UCSD-AML1 (cell line): ENCODE data around the gene ADSS2.
"Not testable (repeated sequence)": the region's sequence is repeated elsewhere in the genome, so short reads cannot be mapped to it uniquely, and the experiment has no call there.

Experiments
- DNase-seq: peaks from one replicate; lab custom pipeline; 2025; ENCODE audit not compliant: unreplicated experiment; lab: John Stamatoyannopoulos, UW

The ADSS2 gene

DNA sequence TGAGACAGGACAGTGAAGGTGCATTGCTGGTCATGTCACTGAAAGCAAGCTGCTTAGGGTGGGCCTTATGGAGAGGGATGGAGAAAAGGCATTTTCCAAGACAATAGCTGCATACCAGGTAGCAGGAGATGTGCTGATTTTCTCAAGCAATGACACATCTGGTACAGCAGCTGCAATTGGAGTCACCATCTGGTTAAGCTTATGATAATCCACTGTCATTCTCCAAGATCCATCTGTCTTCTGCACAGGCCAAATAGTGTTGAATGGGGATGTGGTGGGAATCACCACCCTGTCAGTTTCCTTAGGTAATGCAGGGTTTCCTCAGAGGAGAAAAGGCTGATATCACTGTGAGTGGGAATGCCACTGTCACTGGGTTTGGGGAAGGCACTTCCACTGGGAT is 54.6 kb downstream of the ADSS2 start:
- no peak for DNase-seq

DNA sequence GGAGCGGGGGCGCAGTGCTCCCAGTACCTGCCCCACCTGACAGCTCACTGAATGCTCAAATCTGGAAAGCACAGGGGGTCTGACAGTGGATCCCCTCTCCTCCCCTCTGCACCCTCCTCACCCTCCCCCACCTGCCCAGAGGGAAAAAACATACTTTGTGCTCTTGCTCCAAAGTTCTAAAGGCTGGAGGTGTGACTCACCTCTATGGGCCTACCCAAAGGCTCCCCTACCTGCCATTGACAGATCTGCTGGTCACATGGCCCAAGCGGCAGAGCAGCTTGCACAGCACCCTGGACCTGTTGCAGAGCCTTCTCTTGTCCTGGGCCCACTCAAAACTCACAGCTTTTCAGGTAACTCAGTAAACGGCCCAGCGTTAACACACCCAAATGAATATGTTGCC is 55.7 kb downstream of the ADSS2 start:
- DNase-seq = no peak

DNA sequence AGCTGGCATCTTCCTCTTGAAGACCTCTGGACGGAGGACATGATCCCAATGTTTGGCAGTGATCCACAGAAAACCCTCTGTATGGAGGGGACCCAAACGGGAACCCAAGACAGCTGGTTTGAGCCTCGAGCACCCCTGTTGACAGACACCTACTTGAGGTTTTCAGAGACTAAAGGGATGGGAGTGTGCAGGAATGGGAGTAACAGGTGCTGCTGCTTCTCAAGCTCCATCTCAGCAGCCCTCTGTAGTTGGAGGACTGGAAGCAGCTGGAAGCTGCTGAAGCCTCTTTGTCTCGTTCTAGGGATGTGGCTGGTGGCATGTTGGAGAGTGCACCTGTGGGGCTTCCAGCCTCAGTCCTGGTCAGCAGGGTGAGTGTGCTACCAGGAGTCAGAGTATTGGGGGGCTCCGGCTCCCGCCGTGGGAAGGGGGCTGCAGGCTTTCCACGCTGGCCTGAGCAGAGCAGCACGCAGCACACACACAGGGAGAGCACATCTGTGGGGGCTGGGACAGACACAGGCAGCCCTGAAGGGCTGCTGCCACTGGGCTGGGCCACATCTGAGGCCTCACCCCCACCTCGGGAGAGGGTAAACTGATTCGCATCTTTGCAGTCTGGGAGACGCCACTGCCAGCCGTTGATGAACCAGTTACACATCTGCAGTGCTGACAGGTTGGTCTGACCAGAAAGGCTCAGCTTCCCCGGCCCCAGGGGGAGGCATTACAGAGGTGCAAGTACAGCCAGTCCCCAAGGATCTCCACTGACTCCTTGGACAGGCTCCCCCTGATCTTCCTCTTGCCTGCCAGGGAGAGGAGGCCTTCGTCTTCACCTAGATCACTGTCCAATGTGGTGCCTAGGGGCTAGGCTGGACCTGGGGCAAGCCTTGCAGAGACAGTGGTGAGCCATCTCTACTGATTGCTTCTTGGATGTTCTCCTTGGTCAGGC is 56.6 kb downstream of the ADSS2 start:
- DNase-seq = no peak

DNA sequence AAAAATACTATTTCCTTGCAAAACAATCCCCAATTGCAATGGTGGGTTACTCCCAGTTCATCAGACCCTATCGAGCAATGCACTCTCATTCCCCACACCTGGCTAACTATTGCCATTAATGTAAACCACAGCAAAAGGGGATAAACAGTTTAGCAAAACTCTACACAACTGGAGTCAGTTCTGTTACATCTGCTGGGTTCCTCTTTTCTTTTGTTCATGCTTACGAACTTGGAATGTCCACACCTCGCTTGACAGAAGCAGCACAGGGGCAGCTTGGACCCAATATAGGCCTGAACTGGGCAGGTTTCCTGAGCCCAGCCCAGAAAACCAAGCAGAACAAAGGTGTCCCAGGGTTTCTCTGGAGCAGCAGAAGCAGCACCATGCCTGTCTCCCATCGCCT is 57.4 kb downstream of the ADSS2 start:
- no peak for DNase-seq

DNA sequence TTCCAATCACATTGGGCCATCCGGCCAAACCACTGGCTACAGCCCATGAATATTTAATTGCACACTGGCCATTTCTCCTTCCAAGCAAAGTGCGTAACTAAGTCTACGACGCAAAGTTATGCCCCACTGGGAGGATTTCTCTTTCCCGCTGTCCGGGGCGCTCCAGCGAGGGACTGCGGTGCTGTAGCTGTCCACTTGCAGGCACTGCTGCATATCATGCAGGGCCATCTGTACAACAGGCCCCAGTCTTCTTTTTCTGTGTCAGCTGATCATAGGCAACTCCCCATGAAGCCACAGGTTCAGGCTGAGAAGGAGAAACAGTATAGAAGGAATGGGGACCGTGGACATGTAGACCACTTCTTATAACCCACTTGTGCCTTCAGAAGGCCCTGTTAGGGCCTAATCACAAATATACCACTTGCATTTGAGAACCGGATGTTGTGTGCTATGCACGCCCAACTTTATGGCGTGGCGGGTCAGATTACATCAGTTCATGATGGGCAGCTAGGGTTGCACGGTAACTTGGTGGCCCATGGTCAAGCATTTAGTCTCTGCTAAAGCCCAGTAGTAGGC is 58.0 kb downstream of the ADSS2 start:
- no peak for DNase-seq

DNA sequence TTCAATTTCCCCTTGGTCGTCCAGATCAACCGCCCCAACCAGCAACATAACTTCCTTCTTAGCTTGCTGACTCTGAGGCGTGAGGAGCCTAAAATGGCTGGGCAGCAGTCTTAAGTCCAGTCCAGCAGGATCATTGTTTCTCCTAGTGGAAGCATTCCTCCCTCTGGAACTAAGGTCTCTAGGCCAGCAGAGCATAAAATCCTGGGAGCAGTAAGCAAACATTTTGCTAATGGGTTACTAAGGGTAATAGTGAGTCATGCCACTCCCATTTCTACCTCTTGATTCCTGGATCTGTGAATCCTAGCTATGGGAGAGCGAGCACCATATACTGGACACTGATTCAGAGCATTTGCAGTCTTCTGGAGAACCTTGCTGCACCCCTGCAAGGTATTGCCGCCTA is 59.9 kb downstream of the ADSS2 start:
- no peak for DNase-seq

DNA sequence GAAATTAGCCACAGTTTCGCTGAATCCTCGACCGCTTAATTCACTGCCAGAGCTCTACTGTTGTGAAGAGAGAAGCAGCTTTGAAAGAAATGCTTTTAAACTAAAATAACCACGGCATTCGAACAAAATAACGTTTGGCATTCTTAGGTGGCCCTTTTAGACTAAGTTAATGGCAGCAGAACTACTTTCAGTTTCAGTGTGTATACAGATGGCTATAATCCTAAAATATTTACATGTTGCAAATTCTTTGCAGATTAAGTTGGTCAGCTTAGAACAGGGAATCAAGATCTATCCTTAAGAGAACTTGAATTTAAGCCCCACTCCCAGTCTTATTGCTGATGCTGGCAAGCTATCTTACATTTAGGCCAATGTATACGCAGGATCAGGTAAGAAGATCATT is 62.7 kb downstream of the ADSS2 start:
- DNase-seq = no peak

DNA sequence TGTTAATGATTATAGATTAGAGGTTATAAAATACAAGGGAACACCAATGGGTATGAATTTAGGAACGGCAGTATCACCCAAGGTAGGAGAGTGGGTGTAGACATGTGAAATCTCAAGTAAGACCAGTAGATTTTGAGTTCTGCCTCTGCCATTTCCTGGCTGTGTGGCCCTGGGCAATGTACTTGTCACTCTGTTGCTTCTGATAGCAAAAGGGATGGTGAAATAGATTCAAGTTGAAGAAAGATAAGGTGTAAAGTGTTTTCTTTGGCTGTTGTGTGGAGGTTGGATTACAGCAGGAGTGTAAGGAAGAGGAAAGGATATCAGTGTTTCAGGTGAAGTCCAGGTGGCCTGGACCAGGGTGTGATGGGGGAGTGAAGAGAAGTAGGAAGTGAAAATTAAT is 64.3 kb downstream of the ADSS2 start:
- DNase-seq = no peak

DNA sequence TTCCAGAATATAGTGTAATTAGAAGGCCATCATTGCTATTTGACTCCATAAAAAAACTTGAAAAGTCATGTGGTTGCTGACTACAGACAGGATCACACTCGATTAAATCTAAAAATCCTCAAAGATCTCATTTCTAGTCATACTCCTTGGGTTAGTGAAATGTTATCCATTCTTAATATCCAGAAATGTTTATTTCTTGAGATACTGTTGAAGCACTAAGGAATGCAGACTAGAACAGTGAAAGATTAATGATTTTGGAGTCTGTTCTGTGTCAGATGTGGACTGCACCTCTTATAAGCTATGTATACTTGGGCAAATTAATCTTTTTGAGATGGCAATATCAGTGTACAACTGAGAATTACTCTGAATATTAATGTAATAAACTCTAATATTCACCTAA is 65.1 kb downstream of the ADSS2 start:
- DNase-seq = no peak

DNA sequence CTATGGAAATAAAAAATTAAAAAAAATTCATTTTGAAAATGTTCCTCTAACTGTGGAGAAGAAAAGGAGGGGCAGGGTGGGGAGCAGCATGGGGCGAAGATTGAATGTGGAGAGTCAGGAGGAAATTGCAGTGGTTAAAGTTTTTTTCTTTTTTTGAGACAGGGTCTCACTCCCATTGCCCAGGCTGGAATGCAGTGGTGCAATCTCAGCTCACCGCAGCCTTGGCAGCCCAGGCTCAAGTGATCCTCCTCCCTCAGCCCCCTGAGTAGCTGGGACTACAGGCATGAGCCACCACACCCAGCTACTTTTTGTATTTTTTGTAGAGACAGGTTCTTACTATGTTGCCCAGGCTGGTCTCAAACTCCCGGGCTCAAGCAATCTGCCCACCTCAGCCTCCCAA is 67.6 kb downstream of the ADSS2 start:
- no peak for DNase-seq

DNA sequence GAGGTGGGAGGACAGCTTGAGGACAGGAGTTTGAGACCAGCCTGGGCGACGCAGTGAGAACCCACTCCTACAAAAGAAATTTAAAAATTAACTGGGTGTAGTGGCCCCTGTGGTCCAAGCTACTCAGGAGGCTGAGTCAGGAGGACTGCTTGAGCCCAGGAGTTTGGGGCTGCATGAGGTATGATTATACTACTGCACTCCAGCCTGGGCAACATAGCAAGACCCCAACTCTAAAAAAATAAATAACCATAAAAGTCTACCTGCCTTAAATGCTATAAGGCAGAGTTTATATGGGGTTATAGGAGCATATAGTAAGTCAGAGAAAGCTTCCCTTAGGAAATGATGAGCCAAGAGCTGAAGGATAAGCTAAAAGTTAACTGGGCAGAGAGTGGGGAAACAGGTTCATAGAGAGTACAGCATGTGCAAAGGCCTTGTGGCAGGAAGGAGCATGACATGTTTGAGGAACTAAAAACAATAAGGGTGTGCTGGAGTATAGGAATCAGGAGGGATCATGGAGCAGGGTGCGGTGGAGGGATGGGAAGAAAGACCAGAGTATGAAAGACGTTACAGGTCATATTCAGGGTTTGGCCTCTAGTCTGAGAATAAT is 68.3 kb downstream of the ADSS2 start:
- no peak for DNase-seq

DNA sequence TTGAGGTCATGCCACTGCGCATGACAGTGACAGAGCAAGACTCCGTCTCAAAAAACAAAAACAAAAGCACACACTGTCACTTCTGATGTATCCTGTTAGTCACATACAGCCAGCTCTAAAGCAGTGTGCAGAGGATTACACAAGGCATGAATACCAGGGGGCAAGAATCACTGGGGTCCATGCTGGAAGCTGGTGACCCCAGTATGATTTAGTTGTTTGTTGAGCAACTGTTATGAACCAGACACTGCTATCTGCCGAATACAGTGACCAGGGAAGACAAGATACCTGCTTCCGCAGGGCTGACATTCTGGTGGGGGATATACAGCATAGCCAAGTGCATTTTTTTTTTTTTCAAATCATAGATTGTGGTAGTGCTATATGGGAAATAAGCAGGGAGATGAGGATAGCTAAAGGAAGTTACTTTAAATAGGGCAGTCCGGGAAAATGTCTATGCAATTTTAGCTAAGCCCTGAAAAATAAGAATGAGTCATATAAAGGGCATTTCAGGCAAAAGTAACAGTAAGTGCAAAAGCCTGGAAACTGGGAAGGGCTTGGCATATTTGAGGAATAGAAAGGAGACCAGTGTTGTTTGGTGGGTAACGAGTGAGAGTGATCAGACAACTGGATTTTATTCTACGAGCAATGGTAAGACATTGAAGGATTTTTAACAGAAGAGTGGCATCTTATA is 69.7 kb downstream of the ADSS2 start:
- no peak for DNase-seq

DNA sequence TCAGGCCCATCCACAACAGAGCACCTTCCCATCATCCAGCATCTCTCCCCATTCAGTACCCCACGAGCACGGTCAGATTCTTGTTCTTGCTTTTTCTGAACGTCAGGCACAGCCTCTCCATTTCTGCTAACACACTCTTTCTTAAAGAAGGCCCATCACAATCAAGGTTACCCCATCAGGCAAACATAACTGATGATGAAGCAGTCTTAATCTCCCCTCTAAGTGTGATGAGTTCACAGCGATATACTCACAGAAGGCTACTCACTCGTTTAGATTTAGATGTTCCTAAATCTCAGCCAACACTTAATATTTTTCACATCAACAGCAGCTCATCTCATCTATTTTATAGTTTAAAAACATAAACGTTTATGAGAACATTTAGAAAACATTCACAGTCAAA is 75.6 kb downstream of the ADSS2 start:
- DNase-seq = no peak

DNA sequence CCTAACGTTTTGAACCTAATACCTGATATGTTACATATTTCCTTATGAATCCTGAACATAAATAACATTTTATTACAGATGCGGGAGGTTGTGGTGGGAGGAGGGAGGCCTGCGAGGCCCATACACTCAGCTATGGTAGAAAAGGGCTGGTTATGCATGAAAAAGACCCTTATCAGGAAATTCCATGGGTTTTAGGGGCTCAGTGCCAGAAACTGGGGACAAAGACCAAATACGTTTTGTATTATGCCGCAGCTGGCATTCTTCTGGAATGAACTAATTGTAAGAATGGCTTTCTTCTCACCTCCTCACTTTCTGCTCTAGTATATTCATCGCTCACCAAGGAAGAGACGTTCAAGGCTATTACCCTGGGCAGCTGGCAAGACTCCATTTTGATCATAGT is 76.7 kb downstream of the ADSS2 start:
- no peak for DNase-seq

DNA sequence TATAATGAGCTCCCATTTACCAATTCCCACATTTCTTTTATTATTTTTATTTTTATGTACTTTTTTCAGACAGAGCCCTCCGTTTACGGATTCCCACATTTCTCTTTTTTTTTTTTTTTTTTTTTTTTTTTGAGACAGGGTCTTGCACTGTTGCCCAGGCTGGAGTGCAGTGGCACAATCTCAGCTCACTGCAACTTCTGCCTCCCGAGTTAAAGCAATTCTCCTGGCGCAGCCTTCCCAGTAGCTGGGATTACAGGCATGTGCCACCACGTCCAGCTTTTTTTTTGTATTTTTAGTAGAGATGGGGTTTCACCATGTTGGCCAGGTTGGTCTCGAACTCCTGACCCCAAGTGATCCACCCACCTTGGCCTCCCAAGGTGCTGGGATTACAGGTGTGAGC is 77.2 kb downstream of the ADSS2 start:
- not testable (repeated sequence) for DNase-seq

DNA sequence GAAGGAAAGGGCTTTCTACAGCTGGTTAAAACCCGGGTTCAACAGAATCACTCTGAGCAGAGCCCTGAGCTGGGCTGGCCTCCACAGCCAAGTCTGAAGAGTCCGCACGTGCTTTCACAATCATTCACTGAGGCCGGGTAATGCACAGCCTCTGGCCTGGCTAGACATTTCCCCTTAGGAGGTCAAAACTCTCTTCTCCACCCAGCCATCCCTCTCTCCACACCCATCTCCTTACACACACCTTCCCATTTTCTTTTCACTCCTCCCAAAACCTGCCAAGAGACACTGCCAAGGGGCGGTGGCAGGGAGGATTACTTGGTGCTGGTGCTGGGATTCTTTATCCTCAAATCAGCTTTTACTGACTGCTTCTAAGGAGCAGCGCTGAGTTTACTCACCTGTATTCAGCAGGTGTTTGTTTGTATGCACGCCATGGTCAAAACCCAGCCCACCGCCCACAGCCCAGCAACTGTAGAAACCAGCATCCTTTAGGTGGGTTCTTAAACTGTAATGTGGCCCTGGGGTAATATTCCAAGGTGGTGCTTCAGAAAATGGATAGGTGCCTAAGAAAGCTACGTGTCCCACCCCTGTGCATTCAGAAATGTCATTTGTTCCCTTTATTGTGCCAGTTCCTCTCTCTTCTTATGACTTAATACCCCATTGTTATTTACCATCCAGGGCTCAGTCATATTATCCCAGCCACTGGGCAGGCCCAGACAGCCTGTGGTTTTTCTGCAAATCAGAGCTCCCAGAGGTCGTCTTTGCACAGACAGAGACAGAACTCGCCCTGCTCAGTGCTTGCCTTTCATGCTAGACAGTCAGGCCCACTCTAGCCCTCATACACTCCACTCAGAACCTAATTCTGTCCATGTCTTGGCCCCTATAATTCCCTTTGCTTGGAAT is 80.2 kb downstream of the ADSS2 start:
- no peak for DNase-seq

DNA sequence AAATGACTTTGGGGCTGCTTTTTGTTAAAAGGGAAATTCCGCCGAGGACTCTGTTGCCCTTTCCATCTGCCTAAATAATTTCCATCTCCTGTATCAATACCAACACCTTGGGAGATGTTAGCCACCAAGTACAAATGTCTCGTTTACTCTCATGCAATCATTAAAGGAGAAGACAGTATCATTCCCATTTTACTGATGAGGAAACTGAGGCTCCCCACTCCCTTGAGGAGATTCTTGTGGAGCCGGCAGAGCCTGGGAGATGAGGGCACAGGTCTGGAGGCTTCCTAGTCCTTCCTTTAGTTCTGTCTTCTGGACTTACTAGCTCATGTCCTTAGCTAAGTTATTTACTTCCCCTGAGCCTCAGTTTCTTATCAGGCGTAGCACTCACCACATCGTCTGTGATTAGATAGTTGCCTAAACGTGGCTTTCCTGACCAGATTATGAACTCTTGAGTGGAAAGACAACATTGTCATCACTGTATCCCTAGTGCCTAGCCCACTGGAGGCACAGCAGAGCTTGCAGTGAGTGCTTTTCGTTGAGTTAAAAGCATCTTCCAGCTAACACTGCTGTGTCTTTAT is 81.6 kb downstream of the ADSS2 start:
- DNase-seq = no peak

DNA sequence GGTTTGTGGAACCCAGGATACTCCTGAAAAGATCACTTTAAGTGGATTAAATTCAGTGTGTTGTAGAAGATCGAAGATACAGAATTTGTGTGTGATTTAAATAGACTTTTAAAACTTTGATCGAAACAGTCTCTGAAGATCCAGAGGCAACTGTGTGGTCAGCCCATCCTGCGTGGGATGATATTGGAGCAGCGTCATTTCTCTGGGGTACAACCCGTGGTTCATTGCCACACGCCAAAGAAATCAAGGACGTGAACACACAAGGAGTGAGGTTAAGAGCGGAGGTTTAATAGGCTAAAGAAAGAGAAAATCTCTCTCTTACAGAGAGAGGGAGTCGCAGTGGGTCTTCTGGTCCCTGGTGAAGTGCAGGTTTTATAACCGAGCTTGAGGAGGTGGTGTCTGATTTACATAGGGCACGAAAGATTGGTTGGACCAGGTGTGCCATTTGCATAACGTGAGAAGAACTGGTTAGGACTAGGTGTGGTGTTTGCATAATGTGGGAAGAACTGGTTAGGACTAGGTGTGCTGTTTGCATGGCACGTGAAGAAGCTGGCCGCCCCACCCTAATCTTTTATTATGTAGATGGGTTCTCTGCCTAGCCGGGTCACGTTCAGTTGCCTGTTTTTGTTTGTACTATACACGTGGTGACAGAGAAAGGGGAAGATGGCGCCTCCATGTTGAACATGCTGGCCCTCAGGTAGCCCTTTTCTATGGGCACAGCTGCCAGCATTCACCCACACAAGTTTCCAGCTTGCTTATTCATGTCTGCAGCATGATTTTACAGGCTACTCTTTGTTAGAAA is 82.3 kb downstream of the ADSS2 start:
- DNase-seq = no peak

DNA sequence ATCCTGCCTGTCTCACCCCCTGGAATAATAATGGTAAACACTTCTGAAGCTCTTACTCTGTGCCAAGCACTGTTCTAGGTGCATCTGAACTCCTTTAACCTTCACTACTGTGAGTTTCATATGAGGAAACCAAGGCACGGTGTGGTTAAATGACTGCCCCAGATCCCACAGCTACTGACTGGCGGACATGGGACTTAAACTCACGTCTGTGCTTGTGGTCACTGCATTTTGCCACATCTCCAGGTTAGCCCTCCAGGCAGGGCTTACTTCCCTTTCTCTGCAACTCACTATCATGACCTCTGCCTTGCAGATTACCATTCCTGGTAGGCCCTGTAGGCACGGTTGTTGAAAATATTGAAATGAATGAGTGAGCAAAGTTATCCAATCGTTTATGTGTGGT is 83.4 kb downstream of the ADSS2 start:
- DNase-seq = no peak
